ENCODE results near the gene MAS1L. TPM values are rescaled to one million over a fixed set of nuclear protein-coding genes. Genes with fewer than 3 reads are reported as not detected.
"Not testable (repeated sequence)": the region's sequence is repeated elsewhere in the genome, so short reads cannot be mapped to it uniquely, and the experiment has no call there.

The MAS1L gene
- total RNA-seq, 1 donor: not detected

GRCh38 chr6:29461021-29461814, 26.5 kb downstream of the MAS1L start:
- no peak for TF ChIP-seq CTCF (IDR thresholded peaks at IDR 0.05; ENCODE audit: insufficient read depth, low read depth, low read length)
- DNase-seq (ENCODE audit: low read depth): no peak
- no peak overlapping the region for H3K4me3 ChIP-seq (ENCODE audit: low read depth, low read length)

- TF ChIP-seq CTCF (IDR thresholded peaks at IDR 0.05; ENCODE audit: insufficient read depth, low read depth, low read length): no peak
- no peak within 1 kb of the TSS for H3K4me3 ChIP-seq (ENCODE audit: low read depth, low read length)
- DNase-seq (ENCODE audit: low read depth): no peak
Observed at GRCh38 chr6:29456971-29457370, 30.8 kb downstream of the MAS1L start, which contains the start of the genes OR11A1 and OR2H1. TSS of gene OR11A1 (minus strand) at chr6:29457071. CDS start at chr6:29427641, 29,430 bp downstream. TSS of gene OR2H1 (plus strand) at chr6:29457155. CDS start at chr6:29461770, 4,615 bp downstream.

GRCh38 chr6:29451471-29452193, 36.1 kb downstream of the MAS1L start:
- no peak for DNase-seq (ENCODE audit: low read depth)
- no peak overlapping the region for H3K4me3 ChIP-seq (ENCODE audit: low read depth, low read length)
- no peak for TF ChIP-seq CTCF (IDR thresholded peaks at IDR 0.05; ENCODE audit: insufficient read depth, low read depth, low read length)

GRCh38 chr6:29447670-29448069, 40.1 kb downstream of the MAS1L start:
- no peak for TF ChIP-seq CTCF (IDR thresholded peaks at IDR 0.05; ENCODE audit: insufficient read depth, low read depth, low read length)
- H3K4me3 ChIP-seq (ENCODE audit: low read depth, low read length): no peak overlapping the region
- no peak for DNase-seq (ENCODE audit: low read depth)

GRCh38 chr6:29444031-29444430, 43.7 kb downstream of the MAS1L start:
- not testable (repeated sequence) for DNase-seq (ENCODE audit: low read depth); H3K4me3 ChIP-seq (ENCODE audit: low read depth, low read length)

- no peak for TF ChIP-seq CTCF (IDR thresholded peaks at IDR 0.05; ENCODE audit: insufficient read depth, low read depth, low read length)
- no peak for DNase-seq (ENCODE audit: low read depth)
- H3K4me3 ChIP-seq (ENCODE audit: low read depth, low read length): no peak overlapping the region
Observed at GRCh38 chr6:29442719-29443118, 45.0 kb downstream of the MAS1L start.

GRCh38 chr6:29439006-29439405, 48.8 kb downstream of the MAS1L start, which contains the start of gene OR10C1:
TSS of gene OR10C1 (plus strand) at chr6:29439306. CDS start at chr6:29440016, 710 bp downstream.
- H3K4me3 ChIP-seq (ENCODE audit: low read depth, low read length): no peak within 1 kb of the TSS
- no peak for TF ChIP-seq CTCF (IDR thresholded peaks at IDR 0.05; ENCODE audit: insufficient read depth, low read depth, low read length)
- no peak for DNase-seq (ENCODE audit: low read depth)

- not testable (repeated sequence) for DNase-seq (ENCODE audit: low read depth)
Observed at GRCh38 chr6:29436730-29437129, 51.0 kb downstream of the MAS1L start.

More at GRCh38 chr6:29436730-29437129, 51.0 kb downstream of the MAS1L start:
- not testable (repeated sequence) for H3K4me3 ChIP-seq (ENCODE audit: low read depth, low read length)
